ENCODE results near the gene NEXN. TPM values are rescaled to one million over a fixed set of nuclear protein-coding genes. Genes with fewer than 3 reads are reported as not detected.
A peak's percentile ranks its signal among the peaks of the same experiment; 100 is the strongest.

Gene NEXN
- total and polyA plus RNA-seq, 2 of the 13 experiments (the other 11 are each of a cell fraction or from before 2014, with no cell fraction given): 0.07 to 0.97 TPM

GRCh38 chr1:77888781-77889642 is 588 bp downstream of the NEXN start (continued):
- no peak for TF ChIP-seq SALL1 (CRISPR knock-in tag; IDR thresholded peaks at IDR 0.05)
- TF ChIP-seq PBX2 (CRISPR knock-in tag; IDR thresholded peaks at IDR 0.05): no peak
- TF ChIP-seq ZNF12 (CRISPR knock-in tag; IDR thresholded peaks at IDR 0.05): no peak
- no peak for TF ChIP-seq ZBTB3 (CRISPR knock-in tag; IDR thresholded peaks at IDR 0.05; ENCODE audit: borderline replicate concordance, low read depth)
- no peak for TF ChIP-seq ZNF646 (CRISPR knock-in tag; IDR thresholded peaks at IDR 0.05)
- TF ChIP-seq, protein P1, sequence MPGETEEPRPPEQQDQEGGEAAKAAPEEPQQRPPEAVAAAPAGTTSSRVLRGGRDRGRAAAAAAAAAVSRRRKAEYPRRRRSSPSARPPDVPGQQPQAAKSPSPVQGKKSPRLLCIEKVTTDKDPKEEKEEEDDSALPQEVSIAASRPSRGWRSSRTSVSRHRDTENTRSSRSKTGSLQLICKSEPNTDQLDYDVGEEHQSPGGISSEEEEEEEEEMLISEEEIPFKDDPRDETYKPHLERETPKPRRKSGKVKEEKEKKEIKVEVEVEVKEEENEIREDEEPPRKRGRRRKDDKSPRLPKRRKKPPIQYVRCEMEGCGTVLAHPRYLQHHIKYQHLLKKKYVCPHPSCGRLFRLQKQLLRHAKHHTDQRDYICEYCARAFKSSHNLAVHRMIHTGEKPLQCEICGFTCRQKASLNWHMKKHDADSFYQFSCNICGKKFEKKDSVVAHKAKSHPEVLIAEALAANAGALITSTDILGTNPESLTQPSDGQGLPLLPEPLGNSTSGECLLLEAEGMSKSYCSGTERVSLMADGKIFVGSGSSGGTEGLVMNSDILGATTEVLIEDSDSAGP (CRISPR knock-in tag; IDR thresholded peaks at IDR 0.05; ENCODE audit: borderline replicate concordance): no peak
- TF ChIP-seq MTERF4 (CRISPR knock-in tag; IDR thresholded peaks at IDR 0.05): no peak
- TF ChIP-seq ARNTL (CRISPR knock-in tag; IDR thresholded peaks at IDR 0.05): no peak
- TF ChIP-seq SP4 (CRISPR knock-in tag; IDR thresholded peaks at IDR 0.05): no peak
- TF ChIP-seq THAP8 (CRISPR knock-in tag; IDR thresholded peaks at IDR 0.05; ENCODE audit: borderline replicate concordance): 0 out of 2 replicates have a peak, but pooled peaks have one; percentile 47
- no peak for TF ChIP-seq FOXO1 (CRISPR knock-in tag; IDR thresholded peaks at IDR 0.05)
- TF ChIP-seq SOX13 (IDR thresholded peaks at IDR 0.05): no peak
- TF ChIP-seq SOX13 (CRISPR knock-in tag; conservative IDR thresholded peaks at IDR 0.05 in 1 of 2, IDR thresholded peaks at IDR 0.05 in 1 of 2): no peak
- no peak for TF ChIP-seq MXD3 (CRISPR knock-in tag; IDR thresholded peaks at IDR 0.05)
- no peak for TF ChIP-seq KLF15 (CRISPR knock-in tag; IDR thresholded peaks at IDR 0.05; ENCODE audit: borderline replicate concordance)

Data from HepG2 (cell line).